ENCODE measurements around the gene SOCS7. TPM values are rescaled to one million over a fixed set of nuclear protein-coding genes. Genes with fewer than 3 reads are reported as not detected.

The SOCS7 gene
- total RNA-seq, 1 donor from 2014 or later, result 16.8 TPM

GRCh38 chr17:38430316-38430715 is 78.7 kb downstream of the SOCS7 start:
- FAIRE-seq (no peak), DNase-seq (ENCODE audit: low read depth) (peak; percentile 47)
- H3K27ac Mint-ChIP-seq (ENCODE audit: unreplicated experiment), result no peak overlapping the region
- H3K27me3 Mint-ChIP-seq (ENCODE audit: low read depth, unreplicated experiment), result no peaks in the 10 kb centered on the region
- Histone ChIP-seq H3K27me3 (ENCODE audit: insufficient read depth, low read length) (no peaks in the 10 kb centered on the region), H4K20me1 (ENCODE audit: insufficient read depth, low read length) (peaks cover 61% of the 10 kb centered on the region), H3K79me2 (ENCODE audit: insufficient read depth, low read length) (peaks cover 80% of the 10 kb centered on the region), H3K4me3 (ENCODE audit: insufficient read depth, low read depth, low read length) (no peak overlapping the region), H3K4me2 (ENCODE audit: low read length) (peak overlapping the region; percentile 94), H2AFZ (ENCODE audit: low read depth, low read length) (no peak overlapping the region), H3K9ac (ENCODE audit: low read length) (peak overlapping the region; percentile 18), H3K27ac (ENCODE audit: low read depth, low read length) (no peak overlapping the region), H3K9me3 (ENCODE audit: insufficient read depth, low read depth, low read length) (no peaks in the 10 kb centered on the region), H3K4me1 (ENCODE audit: insufficient read depth, low read length) (peaks cover 34% of the 10 kb centered on the region), H3K36me3 (ENCODE audit: insufficient read depth, low read length) (no peaks in the 10 kb centered on the region)
- H3K4me3 Mint-ChIP-seq (ENCODE audit: unreplicated experiment), result peak overlapping the region; percentile 87
- TF ChIP-seq EZH2 (IDR thresholded peaks at IDR 0.05; ENCODE audit: insufficient read depth, low read length), result no peak
- TF ChIP-seq, protein P1, sequence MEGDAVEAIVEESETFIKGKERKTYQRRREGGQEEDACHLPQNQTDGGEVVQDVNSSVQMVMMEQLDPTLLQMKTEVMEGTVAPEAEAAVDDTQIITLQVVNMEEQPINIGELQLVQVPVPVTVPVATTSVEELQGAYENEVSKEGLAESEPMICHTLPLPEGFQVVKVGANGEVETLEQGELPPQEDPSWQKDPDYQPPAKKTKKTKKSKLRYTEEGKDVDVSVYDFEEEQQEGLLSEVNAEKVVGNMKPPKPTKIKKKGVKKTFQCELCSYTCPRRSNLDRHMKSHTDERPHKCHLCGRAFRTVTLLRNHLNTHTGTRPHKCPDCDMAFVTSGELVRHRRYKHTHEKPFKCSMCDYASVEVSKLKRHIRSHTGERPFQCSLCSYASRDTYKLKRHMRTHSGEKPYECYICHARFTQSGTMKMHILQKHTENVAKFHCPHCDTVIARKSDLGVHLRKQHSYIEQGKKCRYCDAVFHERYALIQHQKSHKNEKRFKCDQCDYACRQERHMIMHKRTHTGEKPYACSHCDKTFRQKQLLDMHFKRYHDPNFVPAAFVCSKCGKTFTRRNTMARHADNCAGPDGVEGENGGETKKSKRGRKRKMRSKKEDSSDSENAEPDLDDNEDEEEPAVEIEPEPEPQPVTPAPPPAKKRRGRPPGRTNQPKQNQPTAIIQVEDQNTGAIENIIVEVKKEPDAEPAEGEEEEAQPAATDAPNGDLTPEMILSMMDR (IDR thresholded peaks at IDR 0.05; ENCODE audit: insufficient read depth, low read depth, low read length), result no peak
- no peaks in the 10 kb centered on the region for H3K9me3 Mint-ChIP-seq (ENCODE audit: unreplicated experiment)
- H3K36me3 Mint-ChIP-seq (ENCODE audit: low read depth, unreplicated experiment), result peaks cover 6% of the 10 kb centered on the region
- H3K4me1 Mint-ChIP-seq (ENCODE audit: low read depth, unreplicated experiment), result peaks cover 33% of the 10 kb centered on the region

DNA sequence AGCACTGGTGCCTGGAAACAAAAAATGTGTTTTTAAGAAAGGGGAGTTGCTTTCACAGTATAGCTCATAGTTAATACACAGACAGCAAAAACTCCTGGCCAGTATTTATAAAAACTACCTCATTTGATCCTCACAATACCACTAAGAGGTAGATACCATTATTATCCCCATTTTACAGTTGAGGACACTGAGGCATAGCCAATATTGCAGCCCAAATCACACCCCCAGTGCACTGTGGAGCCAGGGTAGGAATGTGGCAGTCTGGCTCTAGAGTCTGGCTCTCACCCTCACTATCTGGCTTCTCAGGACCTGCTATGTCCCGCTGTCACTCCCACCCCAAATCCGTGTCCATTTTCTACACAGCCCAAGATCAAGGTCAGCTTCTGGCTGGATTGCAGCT is 79.2 kb downstream of the SOCS7 start:
- H3K27ac ChIP-seq (ENCODE audit: low read depth, low read length), result no peak overlapping the region
- peaks cover 82% of the 10 kb centered on the region for H3K79me2 ChIP-seq (ENCODE audit: insufficient read depth, low read length)
- H3K4me1 ChIP-seq (ENCODE audit: insufficient read depth, low read length), result peaks cover 28% of the 10 kb centered on the region
- no peak overlapping the region for H3K9ac ChIP-seq (ENCODE audit: low read length)
- DNase-seq (ENCODE audit: low read depth), result no peak
- H3K27ac Mint-ChIP-seq (ENCODE audit: unreplicated experiment), result no peak overlapping the region
- peaks cover 64% of the 10 kb centered on the region for H4K20me1 ChIP-seq (ENCODE audit: insufficient read depth, low read length)
- no peaks in the 10 kb centered on the region for H3K36me3 ChIP-seq (ENCODE audit: insufficient read depth, low read length)
- TF ChIP-seq, protein P1 (IDR thresholded peaks at IDR 0.05; ENCODE audit: insufficient read depth, low read depth, low read length), result no peak
- no peak for TF ChIP-seq EZH2 (IDR thresholded peaks at IDR 0.05; ENCODE audit: insufficient read depth, low read length)
- peak overlapping the region; percentile 94 for H3K4me2 ChIP-seq (ENCODE audit: low read length)
- no peak overlapping the region for H2AFZ ChIP-seq (ENCODE audit: low read depth, low read length)
- no peak overlapping the region for H3K4me3 ChIP-seq (ENCODE audit: insufficient read depth, low read depth, low read length)
- no peak for FAIRE-seq
- no peaks in the 10 kb centered on the region for H3K9me3 Mint-ChIP-seq (ENCODE audit: unreplicated experiment)
- H3K27me3 Mint-ChIP-seq (ENCODE audit: low read depth, unreplicated experiment), result no peaks in the 10 kb centered on the region
- H3K4me1 Mint-ChIP-seq (ENCODE audit: low read depth, unreplicated experiment), result peaks cover 28% of the 10 kb centered on the region
- H3K4me3 Mint-ChIP-seq (ENCODE audit: unreplicated experiment), result peak overlapping the region; percentile 34
- H3K27me3 ChIP-seq (ENCODE audit: insufficient read depth, low read length), result no peaks in the 10 kb centered on the region
- H3K36me3 Mint-ChIP-seq (ENCODE audit: low read depth, unreplicated experiment), result peaks cover 6% of the 10 kb centered on the region
- no peaks in the 10 kb centered on the region for H3K9me3 ChIP-seq (ENCODE audit: insufficient read depth, low read depth, low read length)

DNA sequence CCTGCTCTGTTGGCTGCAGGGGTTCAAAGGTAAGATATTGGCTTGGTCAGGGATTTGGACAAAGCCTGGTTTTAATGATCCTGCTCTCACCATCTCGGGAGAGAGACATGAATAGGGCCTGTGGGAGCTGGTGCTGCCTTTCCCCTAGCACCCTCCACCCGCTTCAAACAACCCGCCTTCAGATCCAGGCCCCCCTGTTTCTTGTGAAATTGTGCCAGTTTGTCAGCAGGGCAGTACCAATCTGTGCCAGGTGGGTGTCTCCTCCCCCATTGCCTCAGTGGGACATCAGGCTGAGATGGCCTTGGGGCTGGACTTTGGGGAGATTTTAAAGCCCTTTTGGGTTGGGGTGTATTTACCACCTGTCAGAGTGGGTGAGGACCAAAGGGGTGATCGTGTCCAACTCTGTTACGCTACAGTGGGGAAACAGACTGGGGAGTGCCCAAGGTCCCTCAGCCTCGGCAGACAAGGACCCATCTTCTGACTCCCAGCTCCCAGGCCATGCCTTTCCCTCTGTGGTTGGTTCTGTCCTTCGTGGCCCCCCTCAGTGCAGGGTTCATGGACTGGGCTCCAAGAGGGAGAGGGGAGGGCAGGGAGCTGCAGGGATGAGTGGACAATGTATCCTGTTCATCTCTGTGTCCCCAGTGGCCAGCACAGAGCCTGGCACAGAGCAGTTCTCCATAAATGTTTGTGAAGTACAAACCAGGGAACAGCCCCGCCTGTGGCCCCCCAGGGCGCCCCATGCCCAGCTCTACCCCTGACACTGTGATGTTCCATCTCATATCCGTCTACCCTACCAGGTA is 79.9 kb downstream of the SOCS7 start:
- H3K9me3 Mint-ChIP-seq (ENCODE audit: unreplicated experiment), result no peaks in the 10 kb centered on the region
- DNase-seq (ENCODE audit: low read depth), result no peak
- no peak for TF ChIP-seq EZH2 (IDR thresholded peaks at IDR 0.05; ENCODE audit: insufficient read depth, low read length)
- TF ChIP-seq, protein P1 (IDR thresholded peaks at IDR 0.05; ENCODE audit: insufficient read depth, low read depth, low read length), result no peak
- H3K4me1 Mint-ChIP-seq (ENCODE audit: low read depth, unreplicated experiment), result peaks cover 28% of the 10 kb centered on the region
- H3K27me3 ChIP-seq (ENCODE audit: insufficient read depth, low read length), result no peaks in the 10 kb centered on the region
- H3K27ac ChIP-seq (ENCODE audit: low read depth, low read length), result no peak overlapping the region
- H3K36me3 ChIP-seq (ENCODE audit: insufficient read depth, low read length), result no peaks in the 10 kb centered on the region
- H3K9ac ChIP-seq (ENCODE audit: low read length), result no peak overlapping the region
- H3K9me3 ChIP-seq (ENCODE audit: insufficient read depth, low read depth, low read length), result no peaks in the 10 kb centered on the region
- no peak overlapping the region for H3K4me2 ChIP-seq (ENCODE audit: low read length)
- H3K4me3 Mint-ChIP-seq (ENCODE audit: unreplicated experiment), result peak overlapping the region; percentile 34
- H3K36me3 Mint-ChIP-seq (ENCODE audit: low read depth, unreplicated experiment), result peaks cover 7% of the 10 kb centered on the region
- H3K4me1 ChIP-seq (ENCODE audit: insufficient read depth, low read length), result peaks cover 26% of the 10 kb centered on the region
- no peak overlapping the region for H3K27ac Mint-ChIP-seq (ENCODE audit: unreplicated experiment)
- no peaks in the 10 kb centered on the region for H3K27me3 Mint-ChIP-seq (ENCODE audit: low read depth, unreplicated experiment)
- FAIRE-seq, result no peak
- H2AFZ ChIP-seq (ENCODE audit: low read depth, low read length), result no peak overlapping the region
- no peak overlapping the region for H3K4me3 ChIP-seq (ENCODE audit: insufficient read depth, low read depth, low read length)
- peaks cover 72% of the 10 kb centered on the region for H4K20me1 ChIP-seq (ENCODE audit: insufficient read depth, low read length)
- peaks cover 89% of the 10 kb centered on the region for H3K79me2 ChIP-seq (ENCODE audit: insufficient read depth, low read length)
